Gastroesophageal sphincter (tissue), 4 donors: ENCODE measurements around the gene TRIM68. TPM values are rescaled to one million over a fixed set of nuclear protein-coding genes. Genes with fewer than 3 reads are reported as not detected.
A peak's percentile ranks its signal among the peaks of the same experiment; 100 is the strongest.

Experiments
- ATAC-seq: fragments of 150-250 bp; one replicate; pipeline ENCODE4 v1.9.1; 2016; ENCODE audit warnings: mild to moderate bottlenecking, moderate library complexity
- H3K27ac ChIP-seq, 4 donors: fragments of 200-600 bp; sonication (generic) in 3 of 4; 1 replicate in 3 of 4; 2 replicates in 1 of 4; pipeline ENCODE4 v1.5.1; 2016 to 2019
- H3K27me3 ChIP-seq: fragments of 200-600 bp; sonication (generic); one replicate; pipeline ENCODE4 v1.5.1; 2019
- H3K36me3 ChIP-seq, 2 donors: fragments of 200-600 bp; sonication (generic); one replicate each; pipeline ENCODE4 v1.5.1; 2019; ENCODE audit warnings: control low read depth in 1 of 2
- H3K4me1 ChIP-seq, 3 donors: fragments of 200-600 bp; sonication (generic); 1 replicate in 2 of 3; 2 replicates in 1 of 3; pipeline ENCODE4 v1.5.1; 2016 to 2019; ENCODE audit warnings: control low read depth in 2 of 3
- H3K4me3 ChIP-seq, 2 donors: fragments of 200-600 bp; sonication (generic); one replicate each; pipeline ENCODE4 v1.5.1; 2019; ENCODE audit warnings: mild to moderate bottlenecking in 1 of 2, moderate library complexity in 1 of 2
- H3K9me3 ChIP-seq, 3 donors: fragments of 200-600 bp; sonication (generic); one replicate each; pipeline ENCODE4 v1.5.1; 2017 to 2019; ENCODE audit warnings: control low read depth in 2 of 3
- CTCF ChIP-seq, 4 experiments: fragments of 200-600 bp in 2 of 4; fragments of 450-650 bp in 2 of 4; sonication (generic) in 1 of 4; IDR thresholded peaks; one replicate each; pipeline ENCODE4 v1.5.1; 2017 to 2019; ENCODE audit warnings: antibody characterized with exemption in 4 of 4, mild to moderate bottlenecking in 2 of 4, moderate library complexity in 2 of 4
- EP300 ChIP-seq: sonication (generic); formaldehyde crosslinking; IDR thresholded peaks from one replicate; pipeline ENCODE4 v1.6.1; 2017; ENCODE audit warnings: antibody characterized with exemption, mild to moderate bottlenecking
- POLR2A ChIP-seq, 2 donors: fragments of 450-650 bp; IDR thresholded peaks; one replicate each; pipeline ENCODE4 v1.6.1; 2017; ENCODE audit warnings: antibody characterized with exemption in 2 of 2, mild to moderate bottlenecking in 2 of 2, moderate library complexity in 1 of 2
- POLR2AphosphoS5 ChIP-seq: sonication (generic); formaldehyde crosslinking; IDR thresholded peaks from one replicate; pipeline ENCODE4 v1.6.1; 2017; ENCODE audit warnings: antibody characterized with exemption
- WGBS, 2 donors: methylation state at CpG; one replicate each; pipeline ENCODE4 v1.1.5; 2018; ENCODE audit warnings: low coverage in 1 of 2; 5-methylcytosine and 5-hydroxymethylcytosine counted together
- total RNA-seq, 4 donors: library from RNA; depleted of rRNA; stranded (reverse); fragments of >200 nt; gene quantifications; one replicate each; pipeline ENCODE4 v1.1.0, GENCODE V29; 2016

The TRIM68 gene
- total RNA-seq, 4 donors from 2014 or later: 12.0 to 17.3 (median 14.0) TPM

- 82 to 83% methylated on average over 6 to 9 of the region's 9 CpGs for WGBS, 2 donors
- Histone ChIP-seq H3K4me3 (no peak overlapping the region), H3K9me3 (no peaks in the 10 kb centered on the region), H3K36me3 (no peaks in the 10 kb centered on the region), H3K27me3 (peaks cover 10% of the 10 kb centered on the region), H3K27ac (no peak overlapping the region), H3K4me1 (no peaks in the 10 kb centered on the region)
- TF ChIP-seq POLR2A (IDR thresholded peaks at IDR 0.05) (no peak), CTCF (IDR thresholded peaks at IDR 0.05) (no peak), EP300 (no peak), POLR2AphosphoS5 (no peak)
- ATAC-seq: no peak
Measured at GRCh38 chr11:4619514-4619913, 11.5 kb upstream of the TRIM68 start.

GRCh38 chr11:4615856-4616444 lies 7.9 kb upstream of the TRIM68 start:
- ATAC-seq: no peak

GRCh38 chr11:4611986-4612385 lies 4.0 kb upstream of the TRIM68 start:
- peaks cover 0 to 9% (median 3%) of the 10 kb centered on the region in 3 donors for H3K4me1 ChIP-seq
- H3K27me3 ChIP-seq: peaks cover 4% of the 10 kb centered on the region
- H3K36me3 ChIP-seq: no peaks in the 10 kb centered on the region
- no peak overlapping the region for H3K4me3 ChIP-seq
- no peak overlapping the region for H3K27ac ChIP-seq
- 71 to 100% methylated on average over 1 of the region's 2 CpGs for WGBS, 2 donors
- no peaks in the 10 kb centered on the region for H3K9me3 ChIP-seq
- TF ChIP-seq CTCF (IDR thresholded peaks at IDR 0.05) (no peak), POLR2AphosphoS5 (no peak), POLR2A (IDR thresholded peaks at IDR 0.05) (no peak), EP300 (no peak)
- no peak for ATAC-seq

More at GRCh38 chr11:4615856-4616444, 7.9 kb upstream of the TRIM68 start:
- H3K4me1 ChIP-seq: no peaks in the 10 kb centered on the region
- H3K27me3 ChIP-seq: peaks cover 10% of the 10 kb centered on the region
- no peak overlapping the region for H3K27ac ChIP-seq
- H3K36me3 ChIP-seq: no peaks in the 10 kb centered on the region
- H3K4me3 ChIP-seq: no peak overlapping the region
- H3K9me3 ChIP-seq: no peaks in the 10 kb centered on the region
- TF ChIP-seq CTCF (IDR thresholded peaks at IDR 0.05) (no peak), EP300 (no peak), POLR2A (IDR thresholded peaks at IDR 0.05) (no peak), POLR2AphosphoS5 (no peak)

GRCh38 chr11:4610258-4610935 lies 2.4 kb upstream of the TRIM68 start:
- no peak for ATAC-seq
- Histone ChIP-seq H3K9me3 (no peaks in the 10 kb centered on the region), H3K36me3 (peaks cover 0 to under 1% of the 10 kb centered on the region in 2 donors), H3K4me3 (peak overlapping the region in 1 of 2 donors; percentile 0), H3K4me1 (peaks cover 0 to 24% (median 8%) of the 10 kb centered on the region in 3 donors), H3K27ac (peak overlapping the region in 2 of 4 donors; percentile 3 to 6), H3K27me3 (no peaks in the 10 kb centered on the region)
- no peak for TF ChIP-seq EP300
- no peak for TF ChIP-seq POLR2A (IDR thresholded peaks at IDR 0.05)
- TF ChIP-seq POLR2AphosphoS5: no peak
- no peak for TF ChIP-seq CTCF (IDR thresholded peaks at IDR 0.05)
- 25 to 49% methylated on average over 2 to 3 of the region's 3 CpGs for WGBS, 2 donors

GRCh38 chr11:4607096-4607495 lies 935 bp downstream of the TRIM68 start:
- Histone ChIP-seq H3K4me1 (peaks cover 0 to 24% (median 8%) of the 10 kb centered on the region in 3 donors), H3K36me3 (peaks cover 0 to 34% of the 10 kb centered on the region in 2 donors), H3K27me3 (no peaks in the 10 kb centered on the region), H3K9me3 (no peaks in the 10 kb centered on the region), H3K27ac (peak overlapping the region; percentile 81 to 95 (median 90)), H3K4me3 (peak overlapping the region; percentile 61)
- no peak for ATAC-seq
- TF ChIP-seq EP300 (no peak), CTCF (IDR thresholded peaks at IDR 0.05) (no peak), POLR2AphosphoS5 (no peak), POLR2A (IDR thresholded peaks at IDR 0.05) (no peak)
- WGBS, 2 donors: 25 to 33% methylated on average over 5 to 6 of the region's 6 CpGs
